ENCODE measurements around the gene DYNC1I1.

The DYNC1I1 gene

DNA sequence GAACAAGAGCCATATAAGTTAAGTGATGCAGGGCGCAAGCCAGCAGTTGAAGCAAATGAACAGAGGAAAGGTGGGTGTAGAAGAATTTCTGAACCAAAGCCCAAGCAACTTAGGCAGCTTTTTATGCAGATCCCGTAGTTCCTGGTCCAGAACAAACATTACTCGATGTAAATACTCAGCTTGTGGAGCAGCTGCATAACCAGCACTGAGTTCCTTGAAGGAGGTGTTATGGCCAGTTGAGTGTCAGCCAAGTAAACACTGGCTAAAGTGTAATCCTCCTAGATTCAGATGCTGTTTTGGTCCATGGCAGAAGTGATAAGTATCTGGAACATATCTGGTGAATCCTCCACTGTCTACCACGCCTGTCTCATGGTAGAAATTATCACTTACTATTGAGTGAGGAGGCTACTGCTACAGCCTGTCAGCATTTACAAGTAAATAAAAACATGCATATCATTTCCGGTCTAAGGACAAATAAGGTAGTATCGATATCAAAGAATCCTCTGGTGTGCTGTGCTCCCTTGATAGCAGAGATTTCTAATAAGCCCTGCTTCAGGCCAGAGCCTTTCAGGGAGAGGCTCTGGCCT lies 213.9 kb downstream of the DYNC1I1 start:
- Mint-ChIP-seq H3K27me3 (peaks cover 34% of the 10 kb centered on the region in 2 donors), H3K4me3 (no peak overlapping the region), H3K27ac (no peak overlapping the region), H3K36me3 (ENCODE audit: insufficient read depth) (no peaks in the 10 kb centered on the region), H3K4me1 (ENCODE audit: low read depth in 2 of 2) (peaks cover 0 to 4% of the 10 kb centered on the region in 2 donors), H3K9me3 (no peaks in the 10 kb centered on the region)
- ATAC-seq (replicated peaks) (no peak), DNase-seq (no peak)

DNA sequence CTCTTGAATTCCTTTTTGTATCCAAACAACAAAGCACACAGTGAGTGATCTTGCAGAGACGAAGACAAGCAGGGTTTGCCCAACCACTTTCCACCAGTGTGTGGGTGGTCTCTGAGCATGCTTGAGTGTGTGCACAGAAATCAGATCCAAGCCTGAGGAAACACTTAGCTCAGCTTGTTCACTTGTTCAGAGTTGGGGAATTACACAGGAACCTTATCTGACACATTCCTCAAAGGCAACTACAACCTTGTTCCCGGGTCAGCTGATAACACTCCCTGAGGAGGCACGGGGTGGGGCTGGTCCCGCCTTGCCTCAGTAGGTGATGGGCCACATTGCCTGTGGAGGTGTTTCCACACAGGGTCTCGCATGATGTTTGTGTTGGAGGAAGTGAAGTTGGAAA lies 216.9 kb downstream of the DYNC1I1 start:
- H3K4me1 Mint-ChIP-seq (ENCODE audit: low read depth in 2 of 2): peaks cover 0 to 4% of the 10 kb centered on the region in 2 donors
- H3K27me3 Mint-ChIP-seq: peaks cover 37 to 38% of the 10 kb centered on the region in 2 donors
- no peaks in the 10 kb centered on the region for H3K9me3 Mint-ChIP-seq
- no peak for ATAC-seq (replicated peaks)
- no peaks in the 10 kb centered on the region for H3K36me3 Mint-ChIP-seq (ENCODE audit: insufficient read depth)
- no peak overlapping the region for H3K27ac Mint-ChIP-seq
- DNase-seq: no peak
- no peak overlapping the region for H3K4me3 Mint-ChIP-seq

DNA sequence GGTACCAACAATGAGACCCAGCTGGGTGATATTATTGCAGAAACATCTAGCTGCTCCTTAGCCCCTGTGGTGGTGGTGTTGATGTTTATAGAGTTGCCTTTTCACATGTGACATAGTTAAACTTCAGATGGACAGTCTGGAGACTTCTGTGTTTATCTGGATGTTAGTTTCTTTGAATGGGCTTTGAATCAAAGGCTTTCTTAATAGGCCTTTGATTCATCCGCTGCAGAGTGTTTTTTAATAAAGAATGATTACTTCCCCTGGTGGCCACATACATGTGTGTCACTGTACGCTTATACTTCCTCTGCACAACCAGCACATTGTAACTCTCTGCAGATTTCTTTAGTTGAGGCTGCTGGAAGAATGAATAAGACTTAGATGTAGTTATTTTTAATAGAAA lies 221.0 kb downstream of the DYNC1I1 start:
- H3K27me3 Mint-ChIP-seq: peaks cover 20 to 24% of the 10 kb centered on the region in 2 donors
- H3K4me1 Mint-ChIP-seq (ENCODE audit: low read depth in 2 of 2): no peaks in the 10 kb centered on the region
- no peak overlapping the region for H3K4me3 Mint-ChIP-seq
- no peaks in the 10 kb centered on the region for H3K36me3 Mint-ChIP-seq (ENCODE audit: insufficient read depth)
- ATAC-seq (replicated peaks) (no peak), DNase-seq (no peak)
- no peaks in the 10 kb centered on the region for H3K9me3 Mint-ChIP-seq
- no peak overlapping the region for H3K27ac Mint-ChIP-seq

DNA sequence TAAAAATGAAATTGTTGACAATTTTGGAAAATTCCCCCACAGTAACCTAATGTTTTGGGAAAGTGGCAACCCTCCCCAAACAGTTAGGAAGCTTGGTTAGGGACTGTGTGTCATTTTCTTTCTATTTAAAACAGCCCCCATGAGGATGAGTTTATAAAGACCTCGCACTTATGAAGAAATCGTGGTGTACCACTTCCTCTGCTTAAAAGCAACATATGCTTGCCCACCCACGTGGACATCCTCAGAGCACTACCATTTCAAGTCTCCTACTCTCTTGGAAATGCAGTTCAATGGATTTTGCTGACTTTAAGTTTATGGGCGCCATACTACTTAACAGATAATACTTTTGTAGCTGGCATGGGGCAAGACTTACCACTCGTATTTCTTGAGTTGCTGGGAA lies 223.8 kb downstream of the DYNC1I1 start:
- ATAC-seq (replicated peaks) (no peak), DNase-seq (no peak)
- Mint-ChIP-seq H3K4me1 (ENCODE audit: low read depth in 2 of 2) (no peaks in the 10 kb centered on the region), H3K4me3 (no peak overlapping the region), H3K9me3 (peaks cover 0 to 2% of the 10 kb centered on the region in 2 donors), H3K27me3 (peaks cover 8 to 10% of the 10 kb centered on the region in 2 donors), H3K36me3 (ENCODE audit: insufficient read depth) (no peaks in the 10 kb centered on the region), H3K27ac (no peak overlapping the region)

DNA sequence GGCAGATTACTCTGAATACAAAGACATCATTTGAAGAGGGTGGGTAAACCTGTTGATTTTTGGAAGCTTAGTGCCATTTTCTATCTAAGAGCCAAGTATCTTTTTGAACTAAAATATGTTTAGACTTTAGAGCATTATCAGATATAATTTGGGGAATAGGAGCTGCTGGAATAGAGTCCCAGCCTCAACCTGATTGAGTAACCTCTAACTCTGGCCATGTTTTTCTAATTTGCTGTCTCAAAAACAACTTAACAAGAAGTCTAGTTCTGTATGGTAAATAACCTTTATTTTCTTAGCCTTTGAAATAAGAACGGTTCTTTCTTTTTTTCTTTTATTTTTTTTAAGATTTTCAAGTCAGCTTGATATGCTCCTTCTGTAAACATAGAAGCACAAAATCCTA lies 224.5 kb downstream of the DYNC1I1 start:
- Mint-ChIP-seq H3K9me3 (peaks cover 0 to 2% of the 10 kb centered on the region in 2 donors), H3K4me3 (no peak overlapping the region), H3K27me3 (peaks cover 8 to 10% of the 10 kb centered on the region in 2 donors), H3K27ac (no peak overlapping the region), H3K4me1 (ENCODE audit: low read depth in 2 of 2) (no peaks in the 10 kb centered on the region), H3K36me3 (ENCODE audit: insufficient read depth) (no peaks in the 10 kb centered on the region)
- DNase-seq (no peak), ATAC-seq (replicated peaks) (no peak)

DNA sequence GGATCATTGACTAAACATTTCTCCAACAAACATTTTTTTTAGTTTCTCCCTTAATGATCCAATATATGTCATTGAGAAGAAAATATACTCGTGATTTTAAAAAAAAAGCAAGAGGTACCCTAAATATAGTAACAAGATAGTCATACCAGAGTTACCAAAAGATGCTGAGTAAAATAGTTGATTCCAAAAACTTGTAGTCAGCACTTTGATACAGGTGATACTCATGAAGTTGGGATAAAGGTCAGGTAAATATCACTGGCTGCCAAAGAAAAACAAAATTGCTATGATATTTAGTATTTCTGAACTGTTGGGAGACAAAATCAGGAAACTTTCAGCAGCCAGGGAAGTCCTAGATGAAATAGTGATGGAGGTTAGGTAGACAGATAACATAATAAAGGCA lies 225.3 kb downstream of the DYNC1I1 start:
- no peaks in the 10 kb centered on the region for H3K36me3 Mint-ChIP-seq (ENCODE audit: insufficient read depth)
- no peak overlapping the region for H3K4me3 Mint-ChIP-seq
- no peak overlapping the region for H3K27ac Mint-ChIP-seq
- no peaks in the 10 kb centered on the region for H3K4me1 Mint-ChIP-seq (ENCODE audit: low read depth in 2 of 2)
- DNase-seq (no peak), ATAC-seq (replicated peaks) (no peak)
- peaks cover 0 to 2% of the 10 kb centered on the region in 2 donors for H3K9me3 Mint-ChIP-seq
- peaks cover 8 to 15% of the 10 kb centered on the region in 2 donors for H3K27me3 Mint-ChIP-seq

DNA sequence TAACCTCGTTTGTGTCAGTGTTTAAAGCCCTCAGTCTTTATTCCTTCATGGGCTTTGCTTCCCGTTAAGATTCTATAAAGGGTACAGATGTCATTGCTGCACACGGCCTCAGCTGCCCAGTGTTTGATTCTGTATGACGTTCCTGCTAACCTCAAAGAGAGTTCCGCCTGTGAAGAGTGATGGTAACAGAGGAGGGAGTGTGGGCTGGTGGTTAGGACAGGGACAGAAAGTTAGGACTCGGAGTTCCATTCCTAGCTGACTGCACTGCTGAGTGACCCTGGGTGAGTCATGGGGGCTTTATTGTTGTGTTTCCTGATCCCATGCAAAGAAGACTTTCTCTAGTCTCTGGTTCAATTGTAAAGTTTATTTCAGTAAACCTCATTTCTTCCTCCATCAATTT lies 227.1 kb downstream of the DYNC1I1 start:
- H3K27ac Mint-ChIP-seq: no peak overlapping the region
- peaks cover 3 to 17% of the 10 kb centered on the region in 2 donors for H3K27me3 Mint-ChIP-seq
- no peak for ATAC-seq (replicated peaks)
- DNase-seq: no peak
- no peak overlapping the region for H3K4me3 Mint-ChIP-seq
- no peaks in the 10 kb centered on the region for H3K4me1 Mint-ChIP-seq (ENCODE audit: low read depth in 2 of 2)
- peaks cover 0 to 2% of the 10 kb centered on the region in 2 donors for H3K9me3 Mint-ChIP-seq
- H3K36me3 Mint-ChIP-seq (ENCODE audit: insufficient read depth): no peaks in the 10 kb centered on the region

DNA sequence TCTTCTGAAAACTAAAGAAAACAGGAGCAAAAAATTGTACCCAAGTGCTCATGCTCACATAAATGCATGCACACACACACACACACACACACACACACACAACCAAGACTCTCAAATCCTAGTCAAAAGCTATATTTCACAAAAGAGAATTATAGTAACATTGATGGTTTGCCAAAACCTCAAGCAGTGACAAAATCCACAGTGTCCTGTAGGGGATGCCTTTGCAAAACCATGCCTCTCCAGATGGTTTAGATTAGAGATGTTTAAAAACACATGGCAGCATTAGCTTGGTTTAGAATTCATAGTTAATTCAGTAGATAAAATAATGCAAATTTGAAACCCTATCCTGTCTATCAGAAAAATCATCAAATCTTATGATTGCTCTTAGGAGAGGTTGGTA lies 232.2 kb downstream of the DYNC1I1 start:
- Mint-ChIP-seq H3K4me1 (ENCODE audit: low read depth in 2 of 2) (no peaks in the 10 kb centered on the region), H3K9me3 (peaks cover 0 to 2% of the 10 kb centered on the region in 2 donors), H3K36me3 (ENCODE audit: insufficient read depth) (no peaks in the 10 kb centered on the region), H3K27ac (no peak overlapping the region), H3K27me3 (peaks cover 0 to 20% of the 10 kb centered on the region in 2 donors), H3K4me3 (no peak overlapping the region)
- DNase-seq (no peak), ATAC-seq (replicated peaks) (no peak)

DNA sequence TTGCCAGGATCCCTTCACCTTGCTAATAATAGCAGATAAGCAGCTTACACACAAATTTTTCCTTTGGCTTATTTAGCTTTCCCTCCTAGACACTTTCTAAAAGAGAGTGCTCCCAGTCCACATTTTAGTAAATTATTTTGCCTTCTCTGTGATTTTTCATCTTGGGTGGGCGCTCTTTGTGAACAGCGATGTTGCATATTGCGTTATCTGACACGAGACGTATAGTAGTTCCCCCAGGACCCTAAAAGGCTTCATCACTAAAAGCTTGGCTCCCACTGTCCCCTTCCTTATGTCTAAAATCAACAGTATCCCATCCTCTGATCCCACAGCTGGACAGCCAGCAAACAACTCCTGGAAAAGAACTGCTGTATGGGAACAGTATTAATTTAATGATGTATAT lies 232.9 kb downstream of the DYNC1I1 start:
- no peaks in the 10 kb centered on the region for H3K4me1 Mint-ChIP-seq (ENCODE audit: low read depth in 2 of 2)
- H3K4me3 Mint-ChIP-seq: no peak overlapping the region
- ATAC-seq (replicated peaks) (no peak), DNase-seq (no peak)
- peaks cover 0 to 21% of the 10 kb centered on the region in 2 donors for H3K27me3 Mint-ChIP-seq
- no peaks in the 10 kb centered on the region for H3K36me3 Mint-ChIP-seq (ENCODE audit: insufficient read depth)
- H3K27ac Mint-ChIP-seq: no peak overlapping the region
- H3K9me3 Mint-ChIP-seq: peaks cover 0 to 2% of the 10 kb centered on the region in 2 donors

DNA sequence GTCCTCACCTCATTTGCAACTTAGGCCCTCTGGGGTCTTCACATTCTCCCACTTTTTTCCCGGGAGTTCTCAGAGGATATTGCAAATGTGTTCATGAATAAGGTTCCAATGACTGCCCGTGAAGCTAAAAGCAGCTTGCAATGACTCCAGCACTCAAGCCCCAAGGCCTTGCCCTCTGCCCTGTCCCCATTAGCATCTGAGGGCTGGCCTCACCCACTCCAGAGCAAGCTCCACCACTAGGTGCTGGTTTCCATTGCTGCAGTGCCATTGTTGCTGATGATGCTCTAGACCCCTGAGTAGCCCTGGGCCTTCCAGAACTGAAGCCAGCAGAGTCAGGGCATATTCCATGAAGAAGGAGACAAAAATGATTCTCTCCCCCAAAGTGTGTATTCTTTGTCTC lies 236.8 kb downstream of the DYNC1I1 start:
- H3K4me1 Mint-ChIP-seq (ENCODE audit: low read depth in 2 of 2): no peaks in the 10 kb centered on the region
- peaks cover 0 to 22% of the 10 kb centered on the region in 2 donors for H3K27me3 Mint-ChIP-seq
- H3K9me3 Mint-ChIP-seq: no peaks in the 10 kb centered on the region
- ATAC-seq (replicated peaks) (no peak), DNase-seq (no peak)
- H3K4me3 Mint-ChIP-seq: no peak overlapping the region
- no peaks in the 10 kb centered on the region for H3K36me3 Mint-ChIP-seq (ENCODE audit: insufficient read depth)
- no peak overlapping the region for H3K27ac Mint-ChIP-seq

DNA sequence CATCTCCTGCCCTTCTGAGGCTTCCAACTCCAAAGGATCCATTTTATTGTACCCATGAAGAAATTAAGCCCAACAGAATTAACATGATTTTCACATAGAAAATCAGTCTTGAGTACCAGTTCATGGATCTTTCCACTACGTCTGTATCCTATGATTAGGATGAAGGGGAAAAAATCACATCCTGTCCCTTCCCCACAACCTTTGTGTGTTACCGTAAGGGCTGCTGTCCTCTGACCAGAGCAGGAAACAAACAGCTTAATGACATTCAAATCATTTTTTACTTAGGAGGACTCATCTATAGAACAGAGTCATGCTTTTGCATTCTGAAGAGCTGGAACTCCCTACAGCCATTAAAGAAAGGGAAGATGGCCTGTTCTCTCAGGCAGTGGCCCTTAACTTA lies 241.5 kb downstream of the DYNC1I1 start:
- Mint-ChIP-seq H3K27me3 (peaks cover 13 to 22% of the 10 kb centered on the region in 2 donors), H3K27ac (no peak overlapping the region), H3K36me3 (ENCODE audit: insufficient read depth) (no peaks in the 10 kb centered on the region), H3K4me1 (ENCODE audit: low read depth in 2 of 2) (no peaks in the 10 kb centered on the region), H3K4me3 (no peak overlapping the region), H3K9me3 (no peaks in the 10 kb centered on the region)
- DNase-seq (no peak), ATAC-seq (replicated peaks) (no peak)

DNA sequence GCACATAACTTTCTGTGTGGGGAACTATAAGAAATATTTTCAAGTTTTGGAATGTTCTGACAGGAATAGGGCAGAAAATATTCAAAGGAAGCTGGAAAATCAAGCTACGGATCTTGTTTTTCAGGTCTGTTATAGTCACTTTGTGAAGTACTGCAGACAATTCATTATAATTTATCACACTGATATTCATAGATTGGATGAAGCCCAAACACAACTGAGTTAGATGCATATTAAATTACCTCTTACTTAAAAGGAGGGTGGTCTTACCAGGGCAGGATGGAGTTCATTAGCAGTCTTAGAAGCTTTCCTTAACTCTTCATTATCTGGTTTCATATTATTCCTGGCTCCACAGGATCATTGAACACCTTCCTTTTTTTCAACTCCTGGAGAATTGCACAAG lies 242.3 kb downstream of the DYNC1I1 start:
- DNase-seq (no peak), ATAC-seq (replicated peaks) (no peak)
- H3K27me3 Mint-ChIP-seq: peaks cover 13 to 15% of the 10 kb centered on the region in 2 donors

DNA sequence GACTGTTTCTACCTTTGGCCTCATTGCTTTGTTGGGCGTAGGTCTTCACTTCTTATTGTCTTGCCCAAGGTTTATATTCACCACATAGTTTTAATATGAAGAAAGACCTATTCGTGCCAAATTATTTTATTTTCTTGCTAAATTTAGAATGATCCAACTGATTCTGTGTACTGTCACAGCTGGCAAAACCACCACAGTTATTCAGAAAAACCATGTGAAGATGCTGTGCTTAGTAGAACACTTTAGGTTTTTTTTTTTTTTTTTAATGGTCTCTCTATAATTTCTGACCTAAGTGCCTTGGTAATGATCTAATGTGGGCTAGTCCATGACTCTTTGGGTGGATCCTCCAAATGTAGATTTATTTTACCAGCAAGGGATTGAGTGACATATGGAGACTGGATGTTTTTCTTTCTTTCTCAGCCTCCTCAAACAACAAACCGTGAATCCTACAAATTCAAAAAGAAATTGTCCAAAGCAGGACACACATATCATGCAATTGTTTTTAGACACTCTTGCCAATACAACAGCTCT lies 243.8 kb downstream of the DYNC1I1 start:
- no peak overlapping the region for H3K4me3 Mint-ChIP-seq
- ATAC-seq (replicated peaks): no peak
- no peak for DNase-seq
- H3K27ac Mint-ChIP-seq: no peak overlapping the region
- no peaks in the 10 kb centered on the region for H3K36me3 Mint-ChIP-seq (ENCODE audit: insufficient read depth)
- H3K27me3 Mint-ChIP-seq: peaks cover 13 to 14% of the 10 kb centered on the region in 2 donors
- no peaks in the 10 kb centered on the region for H3K4me1 Mint-ChIP-seq (ENCODE audit: low read depth in 2 of 2)
- H3K9me3 Mint-ChIP-seq: peaks cover 0 to 2% of the 10 kb centered on the region in 2 donors

More for the DNA sequence above, 242.3 kb downstream of the DYNC1I1 start:
- Mint-ChIP-seq H3K9me3 (no peaks in the 10 kb centered on the region), H3K36me3 (ENCODE audit: insufficient read depth) (no peaks in the 10 kb centered on the region), H3K27ac (no peak overlapping the region), H3K4me1 (ENCODE audit: low read depth in 2 of 2) (no peaks in the 10 kb centered on the region), H3K4me3 (no peak overlapping the region)

DNA sequence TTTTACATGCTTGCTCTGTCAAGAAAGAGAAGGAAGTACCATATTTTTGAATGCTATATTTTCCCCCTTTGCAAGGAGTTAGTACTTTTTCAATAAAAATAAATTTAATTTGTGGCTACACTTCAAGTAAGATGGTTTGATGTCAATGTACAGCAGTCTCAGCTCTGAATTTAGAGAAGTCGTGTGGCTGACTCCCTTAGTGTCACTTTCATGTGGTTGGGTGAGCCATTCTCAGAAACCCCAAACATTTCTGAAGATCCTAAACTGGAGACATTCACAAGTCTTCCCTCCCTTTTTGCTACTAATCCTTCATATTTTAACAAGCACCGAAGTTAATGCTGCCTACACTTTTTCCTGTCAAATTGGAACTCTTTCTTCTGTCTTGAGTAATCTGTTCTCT lies 244.4 kb downstream of the DYNC1I1 start:
- no peak overlapping the region for H3K27ac Mint-ChIP-seq
- peaks cover 12 to 13% of the 10 kb centered on the region in 2 donors for H3K27me3 Mint-ChIP-seq
- no peaks in the 10 kb centered on the region for H3K4me1 Mint-ChIP-seq (ENCODE audit: low read depth in 2 of 2)
- peaks cover 0 to 2% of the 10 kb centered on the region in 2 donors for H3K9me3 Mint-ChIP-seq
- no peaks in the 10 kb centered on the region for H3K36me3 Mint-ChIP-seq (ENCODE audit: insufficient read depth)
- ATAC-seq (replicated peaks): no peak
- DNase-seq: no peak
- no peak overlapping the region for H3K4me3 Mint-ChIP-seq
